Measurements from ENCODE around the gene MEGF8. TPM values are rescaled to one million over a fixed set of nuclear protein-coding genes. Genes with fewer than 3 reads are reported as not detected.

The MEGF8 gene
- total and polyA plus RNA-seq, 12 donors, result 10.2 to 44.6 (median 40.2) TPM

- intact Hi-C loops (cut with DNase I), result no loop called here
- DNase-seq, result no peak
- Histone ChIP-seq H3K27ac (no peak overlapping the region), H3K4me1 (peaks cover 0 to 7% (median 0%) of the 10 kb centered on the region in 9 donors), H3K9me3 (no peaks in the 10 kb centered on the region), H3K27me3 (no peaks in the 10 kb centered on the region), H3K36me3 (peaks cover 0 to 58% (median 0%) of the 10 kb centered on the region in 9 donors), H3K4me3 (no peak overlapping the region)
- no peak for TF ChIP-seq CTCF (IDR thresholded peaks at IDR 0.05)
- WGBS, 2 donors, result 96 to 98% methylated on average over 11 of the region's 11 CpGs
- ATAC-seq, result peak in 1 of 8 donors; percentile 4
These were observed 49.5 kb downstream of the MEGF8 start for GRCh38 chr19:42374826-42375376.

GRCh38 chr19:42375415-42376176, 50.2 kb downstream of the MEGF8 start:
- peak in 2 of 8 donors; percentile 12 to 23 for ATAC-seq
- H3K36me3 ChIP-seq, result peaks cover 0 to 58% (median 0%) of the 10 kb centered on the region in 9 donors
- H3K4me1 ChIP-seq, result no peaks in the 10 kb centered on the region
- H3K9me3 ChIP-seq, result no peaks in the 10 kb centered on the region
- no peak for DNase-seq
- H3K27ac ChIP-seq, result no peak overlapping the region
- H3K27me3 ChIP-seq, result peaks cover 0 to 2% (median 0%) of the 10 kb centered on the region in 7 donors
- WGBS, 2 donors, result 96% methylated on average over 54 of the region's 54 CpGs
- intact Hi-C loops (cut with DNase I), result no loop called here
- no peak overlapping the region for H3K4me3 ChIP-seq
- no peak for TF ChIP-seq CTCF (IDR thresholded peaks at IDR 0.05)

GRCh38 chr19:42376177-42376555, 50.7 kb downstream of the MEGF8 start:
- no peak for DNase-seq
- Histone ChIP-seq H3K4me1 (no peaks in the 10 kb centered on the region), H3K4me3 (no peak overlapping the region), H3K36me3 (peaks cover 0 to 54% (median 0%) of the 10 kb centered on the region in 9 donors), H3K27ac (no peak overlapping the region), H3K27me3 (peaks cover 0 to 5% (median 0%) of the 10 kb centered on the region in 7 donors), H3K9me3 (no peaks in the 10 kb centered on the region)
- ATAC-seq, result no peak
- 97 to 98% methylated on average over 15 to 17 of the region's 17 CpGs for WGBS, 2 donors
- TF ChIP-seq CTCF (IDR thresholded peaks at IDR 0.05), result no peak
- intact Hi-C loops (cut with DNase I), result no loop called here

GRCh38 chr19:42378225-42379215, 53.1 kb downstream of the MEGF8 start:
- Histone ChIP-seq H3K27me3 (peaks cover 0 to 5% (median 0%) of the 10 kb centered on the region in 7 donors), H3K4me3 (no peak overlapping the region), H3K9me3 (no peaks in the 10 kb centered on the region), H3K36me3 (peaks cover 0 to 34% (median 0%) of the 10 kb centered on the region in 9 donors), H3K4me1 (no peaks in the 10 kb centered on the region), H3K27ac (no peak overlapping the region)
- 77 to 82% methylated on average over 17 of the region's 17 CpGs for WGBS, 2 donors
- no peak for TF ChIP-seq CTCF (IDR thresholded peaks at IDR 0.05)
- intact Hi-C loops (cut with DNase I), result no loop called here
- ATAC-seq, result peak in 2 of 8 donors; percentile 12 to 14
- no peak for DNase-seq
